Measurements from ENCODE around the gene HBE1. TPM values are rescaled to one million over a fixed set of nuclear protein-coding genes. Genes with fewer than 3 reads are reported as not detected.

HBE1 gene
- polyA plus RNA-seq, 1 of the 3 experiments (the other 2 are of a cell fraction): 2.4 TPM

DNA sequence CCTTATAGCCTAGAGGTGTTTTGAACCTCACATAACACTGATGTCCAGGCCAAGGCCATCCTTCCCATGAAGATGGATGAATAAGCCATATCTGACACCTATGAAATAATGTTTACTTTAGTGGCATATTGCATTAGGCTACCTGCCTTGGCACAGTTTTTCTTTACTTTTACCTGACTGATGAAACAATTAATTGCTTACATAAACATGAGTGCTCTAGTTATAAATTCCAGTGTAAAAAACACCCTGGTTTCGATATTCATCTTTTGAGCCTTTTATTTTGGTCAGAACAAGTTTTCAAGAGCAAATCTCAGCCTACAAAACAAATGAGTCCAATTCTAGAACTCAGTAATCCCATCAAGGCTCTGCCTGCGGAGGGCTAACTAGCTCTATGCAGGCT lies 7.0 kb upstream of the HBE1 start:
- no peaks in the 10 kb centered on the region for H3K9me2 ChIP-seq
- no peaks in the 10 kb centered on the region for H3K9me3 ChIP-seq
- no peak overlapping the region for H3K4me2 ChIP-seq
- TF ChIP-seq, protein P1, sequence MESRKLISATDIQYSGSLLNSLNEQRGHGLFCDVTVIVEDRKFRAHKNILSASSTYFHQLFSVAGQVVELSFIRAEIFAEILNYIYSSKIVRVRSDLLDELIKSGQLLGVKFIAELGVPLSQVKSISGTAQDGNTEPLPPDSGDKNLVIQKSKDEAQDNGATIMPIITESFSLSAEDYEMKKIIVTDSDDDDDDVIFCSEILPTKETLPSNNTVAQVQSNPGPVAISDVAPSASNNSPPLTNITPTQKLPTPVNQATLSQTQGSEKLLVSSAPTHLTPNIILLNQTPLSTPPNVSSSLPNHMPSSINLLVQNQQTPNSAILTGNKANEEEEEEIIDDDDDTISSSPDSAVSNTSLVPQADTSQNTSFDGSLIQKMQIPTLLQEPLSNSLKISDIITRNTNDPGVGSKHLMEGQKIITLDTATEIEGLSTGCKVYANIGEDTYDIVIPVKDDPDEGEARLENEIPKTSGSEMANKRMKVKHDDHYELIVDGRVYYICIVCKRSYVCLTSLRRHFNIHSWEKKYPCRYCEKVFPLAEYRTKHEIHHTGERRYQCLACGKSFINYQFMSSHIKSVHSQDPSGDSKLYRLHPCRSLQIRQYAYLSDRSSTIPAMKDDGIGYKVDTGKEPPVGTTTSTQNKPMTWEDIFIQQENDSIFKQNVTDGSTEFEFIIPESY (IDR thresholded peaks at IDR 0.05; ENCODE audit: borderline replicate concordance, low read depth): no peak
- TF ChIP-seq ELF1 (IDR thresholded peaks at IDR 0.05): no peak
- TF ChIP-seq RXRA (IDR thresholded peaks at IDR 0.05; ENCODE audit: borderline replicate concordance, low read depth): no peak
- TF ChIP-seq, protein P2, sequence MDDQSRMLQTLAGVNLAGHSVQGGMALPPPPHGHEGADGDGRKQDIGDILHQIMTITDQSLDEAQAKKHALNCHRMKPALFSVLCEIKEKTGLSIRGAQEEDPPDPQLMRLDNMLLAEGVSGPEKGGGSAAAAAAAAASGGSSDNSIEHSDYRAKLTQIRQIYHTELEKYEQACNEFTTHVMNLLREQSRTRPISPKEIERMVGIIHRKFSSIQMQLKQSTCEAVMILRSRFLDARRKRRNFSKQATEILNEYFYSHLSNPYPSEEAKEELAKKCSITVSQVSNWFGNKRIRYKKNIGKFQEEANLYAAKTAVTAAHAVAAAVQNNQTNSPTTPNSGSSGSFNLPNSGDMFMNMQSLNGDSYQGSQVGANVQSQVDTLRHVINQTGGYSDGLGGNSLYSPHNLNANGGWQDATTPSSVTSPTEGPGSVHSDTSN (IDR thresholded peaks at IDR 0.05): no peak
- TF ChIP-seq, protein P3, sequence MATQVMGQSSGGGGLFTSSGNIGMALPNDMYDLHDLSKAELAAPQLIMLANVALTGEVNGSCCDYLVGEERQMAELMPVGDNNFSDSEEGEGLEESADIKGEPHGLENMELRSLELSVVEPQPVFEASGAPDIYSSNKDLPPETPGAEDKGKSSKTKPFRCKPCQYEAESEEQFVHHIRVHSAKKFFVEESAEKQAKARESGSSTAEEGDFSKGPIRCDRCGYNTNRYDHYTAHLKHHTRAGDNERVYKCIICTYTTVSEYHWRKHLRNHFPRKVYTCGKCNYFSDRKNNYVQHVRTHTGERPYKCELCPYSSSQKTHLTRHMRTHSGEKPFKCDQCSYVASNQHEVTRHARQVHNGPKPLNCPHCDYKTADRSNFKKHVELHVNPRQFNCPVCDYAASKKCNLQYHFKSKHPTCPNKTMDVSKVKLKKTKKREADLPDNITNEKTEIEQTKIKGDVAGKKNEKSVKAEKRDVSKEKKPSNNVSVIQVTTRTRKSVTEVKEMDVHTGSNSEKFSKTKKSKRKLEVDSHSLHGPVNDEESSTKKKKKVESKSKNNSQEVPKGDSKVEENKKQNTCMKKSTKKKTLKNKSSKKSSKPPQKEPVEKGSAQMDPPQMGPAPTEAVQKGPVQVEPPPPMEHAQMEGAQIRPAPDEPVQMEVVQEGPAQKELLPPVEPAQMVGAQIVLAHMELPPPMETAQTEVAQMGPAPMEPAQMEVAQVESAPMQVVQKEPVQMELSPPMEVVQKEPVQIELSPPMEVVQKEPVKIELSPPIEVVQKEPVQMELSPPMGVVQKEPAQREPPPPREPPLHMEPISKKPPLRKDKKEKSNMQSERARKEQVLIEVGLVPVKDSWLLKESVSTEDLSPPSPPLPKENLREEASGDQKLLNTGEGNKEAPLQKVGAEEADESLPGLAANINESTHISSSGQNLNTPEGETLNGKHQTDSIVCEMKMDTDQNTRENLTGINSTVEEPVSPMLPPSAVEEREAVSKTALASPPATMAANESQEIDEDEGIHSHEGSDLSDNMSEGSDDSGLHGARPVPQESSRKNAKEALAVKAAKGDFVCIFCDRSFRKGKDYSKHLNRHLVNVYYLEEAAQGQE (IDR thresholded peaks at IDR 0.05; ENCODE audit: low read depth, low read length): no peak
- TF ChIP-seq TCF12 (IDR thresholded peaks at IDR 0.05): no peak
- TF ChIP-seq MEF2A (IDR thresholded peaks at IDR 0.05; ENCODE audit: borderline replicate concordance, low read depth): no peak
- no peak for TF ChIP-seq EP300 (IDR thresholded peaks at IDR 0.05; ENCODE audit: borderline replicate concordance in 1 of 2, low read depth in 1 of 2, low read length in 1 of 2)
- TF ChIP-seq JUND (IDR thresholded peaks at IDR 0.05): no peak
- no peak for TF ChIP-seq RCOR1 (IDR thresholded peaks at IDR 0.05; ENCODE audit: low read length)
- no peak for TF ChIP-seq RFX5 (IDR thresholded peaks at IDR 0.05; ENCODE audit: low read length)
- TF ChIP-seq EZH2phosphoT487 (IDR thresholded peaks at IDR 0.05; ENCODE audit: borderline replicate concordance, low read depth): no peak
- TF ChIP-seq TEAD4 (IDR thresholded peaks at IDR 0.05; ENCODE audit: borderline replicate concordance, insufficient read depth): no peak
- no peak for TF ChIP-seq POLR2AphosphoS5 (IDR thresholded peaks at IDR 0.05; ENCODE audit: low read depth, low read length)
- no peak for TF ChIP-seq FOXJ3 (CRISPR knock-in tag; IDR thresholded peaks at IDR 0.05)
- no peaks in the 10 kb centered on the region; the same call in 1 of the 2 replicates for H3K27me3 ChIP-seq (ENCODE audit: insufficient read depth)
- no peak overlapping the region for H3K4me3 ChIP-seq (ENCODE audit: low read depth in 2 of 2, low read length in 1 of 2)
- no peak overlapping the region for H3K9ac ChIP-seq
- DNase-seq: no peak
- CTCF ChIA-PET: no interaction called here
- H3K36me3 ChIP-seq (replicated peaks in 1 of 2; ENCODE audit: control insufficient read depth in 1 of 2, insufficient read depth in 2 of 2, low read length in 1 of 2): no peaks in the 10 kb centered on the region
- POLR2A ChIA-PET: no interaction called here
- no peak overlapping the region for H2AFZ ChIP-seq (ENCODE audit: low read depth)
- no peaks in the 10 kb centered on the region for H4K20me1 ChIP-seq (ENCODE audit: insufficient read depth)
- H3K79me2 ChIP-seq (ENCODE audit: insufficient read depth): no peaks in the 10 kb centered on the region
- no peaks in the 10 kb centered on the region for H3K4me1 ChIP-seq (ENCODE audit: control insufficient read depth in 1 of 2, insufficient read depth in 2 of 2, low read depth in 1 of 2, low read length in 1 of 2)
- 21% methylated on average over 2 of the region's 2 CpGs for WGBS (ENCODE audit: low lambda C conversion rate)
- no peak overlapping the region for H3K27ac ChIP-seq (ENCODE audit: low read depth in 2 of 2, low read length in 1 of 2)
- H3F3A ChIP-seq (replicated peaks; ENCODE audit: insufficient read depth): no peaks in the 10 kb centered on the region

Measured in SK-N-SH (cell line).